Caco-2 (cell line): ENCODE data around the gene CARD9. TPM values are rescaled to one million over a fixed set of nuclear protein-coding genes. Genes with fewer than 3 reads are reported as not detected.

Source experiments
- BruUV-seq: library from RNA; stranded (reverse); fragments of 400-500 nt; replicated peaks from 2 replicates; lab custom pipeline; 2021; lab: Mats Ljungman, UMichigan
- CTCF ChIA-PET: fragments of 300-600 bp; sonication (Branson Sonifier 250); formaldehyde crosslinking; loops from one replicate; lab custom pipeline; 2022; ENCODE audit warnings: antibody characterized with exemption; lab: Charles Lee
- POLR2A ChIA-PET: fragments of 300-600 bp; sonication (Branson Sonifier 250); formaldehyde crosslinking; loops from one replicate; lab custom pipeline; 2022; ENCODE audit warnings: antibody characterized with exemption; lab: Charles Lee
- DNase-seq, 2 experiments: peaks; one replicate each; pipeline versions ENCODE4 v3.0.0 to v3.0.0-alpha.2; 2020 to 2022
- H3K27me3 ChIP-seq: replicated peaks from 2 replicates; pipeline ENCODE4 v1.6.0; 2011; ENCODE audit warnings: low read length; ENCODE audit not compliant: control insufficient read depth, insufficient read depth
- H3K36me3 ChIP-seq: 2 replicates; pipeline ENCODE4 v1.5.1; 2011; ENCODE audit warnings: low read length; ENCODE audit not compliant: control insufficient read depth, insufficient read depth
- H3K4me1 ChIP-seq: fragments of 250-450 bp; sonication (Bioruptor Pico); 2 replicates; pipeline ENCODE4 v1.5.1; 2020; ENCODE audit warnings: mild to moderate bottlenecking
- H3K4me3 ChIP-seq: 2 replicates; pipeline ENCODE4 v1.5.1; 2011; ENCODE audit warnings: low read depth, mild to moderate bottlenecking, control low read depth, low read length
- H3K9me3 ChIP-seq: fragments of 250-450 bp; sonication (Bioruptor Pico); 2 replicates; pipeline ENCODE4 v1.5.1; 2020; ENCODE audit warnings: mild to moderate bottlenecking, moderate library complexity
- H3K27ac Mint-ChIP-seq: one replicate; pipeline ENCODE4 v1.8.0; 2022; ENCODE audit warnings: mixed read lengths; ENCODE audit not compliant: unreplicated experiment
- H3K27me3 Mint-ChIP-seq: one replicate; pipeline ENCODE4 v1.8.0; 2022; ENCODE audit warnings: mixed read lengths; ENCODE audit not compliant: insufficient read depth, unreplicated experiment
- H3K36me3 Mint-ChIP-seq: one replicate; pipeline ENCODE4 v1.8.0; 2022; ENCODE audit warnings: mild to moderate bottlenecking, mixed read lengths; ENCODE audit not compliant: insufficient read depth, unreplicated experiment
- H3K4me1 Mint-ChIP-seq: one replicate; pipeline ENCODE4 v1.8.0; 2022; ENCODE audit warnings: low read depth, mixed read lengths; ENCODE audit not compliant: unreplicated experiment
- H3K4me3 Mint-ChIP-seq: one replicate; pipeline ENCODE4 v1.8.0; 2022; ENCODE audit warnings: mild to moderate bottlenecking, moderate library complexity, mixed read lengths; ENCODE audit not compliant: unreplicated experiment
- H3K9me3 Mint-ChIP-seq: one replicate; pipeline ENCODE4 v1.8.0; 2022; ENCODE audit warnings: mixed read lengths; ENCODE audit not compliant: unreplicated experiment
- intact Hi-C: fragments of 100-400 bp; cut with micrococcal nuclease; formaldehyde crosslinking; loops from one replicate; pipeline ENCODE4 v1.10.0; 2022; ENCODE audit not compliant: unreplicated experiment
- total RNA-seq: library from RNA; stranded (reverse); gene quantifications from 2 replicates; pipeline ENCODE4 v1.2.3, GENCODE V29; 2022
- TF ChIP-seq, protein P1 (sequence below), 2 experiments: fragments of 200-600 bp in 1 of 2; IDR thresholded peaks; 1 replicate in 1 of 2; 2 replicates in 1 of 2; pipeline versions ENCODE4 v1.5.1 to v1.8.0; 2011 to 2022; ENCODE audit warnings: antibody characterized with exemption in 1 of 2, control low read depth in 1 of 2, inconsistent platforms in 1 of 2, low read depth in 1 of 2, low read length in 1 of 2, mild to moderate bottlenecking in 1 of 2, moderate library complexity in 1 of 2; ENCODE audit not compliant: insufficient read depth in 1 of 2, severe bottlenecking in 1 of 2, unreplicated experiment in 1 of 2

The CARD9 gene
- total RNA-seq, 1 experiment from 2014 or later: 1.7 TPM

GRCh38 chr9:136317695-136318094 is 55.8 kb downstream of the CARD9 start:
- no peaks in the 10 kb centered on the region for H3K4me1 ChIP-seq
- H3K27ac Mint-ChIP-seq: no peak overlapping the region
- peaks cover 16% of the 10 kb centered on the region for H3K9me3 ChIP-seq
- BruUV-seq: no TSS peak
- TF ChIP-seq, protein P1, sequence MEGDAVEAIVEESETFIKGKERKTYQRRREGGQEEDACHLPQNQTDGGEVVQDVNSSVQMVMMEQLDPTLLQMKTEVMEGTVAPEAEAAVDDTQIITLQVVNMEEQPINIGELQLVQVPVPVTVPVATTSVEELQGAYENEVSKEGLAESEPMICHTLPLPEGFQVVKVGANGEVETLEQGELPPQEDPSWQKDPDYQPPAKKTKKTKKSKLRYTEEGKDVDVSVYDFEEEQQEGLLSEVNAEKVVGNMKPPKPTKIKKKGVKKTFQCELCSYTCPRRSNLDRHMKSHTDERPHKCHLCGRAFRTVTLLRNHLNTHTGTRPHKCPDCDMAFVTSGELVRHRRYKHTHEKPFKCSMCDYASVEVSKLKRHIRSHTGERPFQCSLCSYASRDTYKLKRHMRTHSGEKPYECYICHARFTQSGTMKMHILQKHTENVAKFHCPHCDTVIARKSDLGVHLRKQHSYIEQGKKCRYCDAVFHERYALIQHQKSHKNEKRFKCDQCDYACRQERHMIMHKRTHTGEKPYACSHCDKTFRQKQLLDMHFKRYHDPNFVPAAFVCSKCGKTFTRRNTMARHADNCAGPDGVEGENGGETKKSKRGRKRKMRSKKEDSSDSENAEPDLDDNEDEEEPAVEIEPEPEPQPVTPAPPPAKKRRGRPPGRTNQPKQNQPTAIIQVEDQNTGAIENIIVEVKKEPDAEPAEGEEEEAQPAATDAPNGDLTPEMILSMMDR (IDR thresholded peaks at IDR 0.05; ENCODE audit: insufficient read depth in 1 of 2, low read depth in 1 of 2, low read length in 1 of 2, severe bottlenecking in 1 of 2, unreplicated experiment in 1 of 2): no peak
- H3K36me3 Mint-ChIP-seq: peaks cover 12% of the 10 kb centered on the region
- H3K27me3 ChIP-seq: no peaks in the 10 kb centered on the region
- DNase-seq: no peak
- POLR2A ChIA-PET: no interaction called here
- no peaks in the 10 kb centered on the region for H3K4me1 Mint-ChIP-seq
- CTCF ChIA-PET: no interaction called here
- H3K9me3 Mint-ChIP-seq: peaks cover 24% of the 10 kb centered on the region
- no peaks in the 10 kb centered on the region for H3K27me3 Mint-ChIP-seq
- no peak overlapping the region for H3K4me3 Mint-ChIP-seq
- H3K4me3 ChIP-seq: no peak overlapping the region
- intact Hi-C loops: no loop called here
- no peaks in the 10 kb centered on the region for H3K36me3 ChIP-seq

- BruUV-seq: no TSS peak
- peaks cover 16% of the 10 kb centered on the region for H3K9me3 ChIP-seq
- Mint-ChIP-seq H3K4me1 (no peaks in the 10 kb centered on the region), H3K4me3 (no peak overlapping the region), H3K27me3 (no peaks in the 10 kb centered on the region), H3K27ac (no peak overlapping the region), H3K9me3 (peaks cover 24% of the 10 kb centered on the region), H3K36me3 (peaks cover 12% of the 10 kb centered on the region)
- no peaks in the 10 kb centered on the region for H3K27me3 ChIP-seq
- H3K36me3 ChIP-seq: no peaks in the 10 kb centered on the region
- intact Hi-C loops: no loop called here
- H3K4me3 ChIP-seq: no peak overlapping the region
- TF ChIP-seq, protein P1 (IDR thresholded peaks at IDR 0.05; ENCODE audit: insufficient read depth in 1 of 2, low read depth in 1 of 2, low read length in 1 of 2, severe bottlenecking in 1 of 2, unreplicated experiment in 1 of 2): no peak
- CTCF ChIA-PET: no interaction called here
- H3K4me1 ChIP-seq: no peaks in the 10 kb centered on the region
- DNase-seq: no peak
- POLR2A ChIA-PET: no interaction called here
These were observed 56.4 kb downstream of the CARD9 start for GRCh38 chr9:136316896-136317676.

DNA sequence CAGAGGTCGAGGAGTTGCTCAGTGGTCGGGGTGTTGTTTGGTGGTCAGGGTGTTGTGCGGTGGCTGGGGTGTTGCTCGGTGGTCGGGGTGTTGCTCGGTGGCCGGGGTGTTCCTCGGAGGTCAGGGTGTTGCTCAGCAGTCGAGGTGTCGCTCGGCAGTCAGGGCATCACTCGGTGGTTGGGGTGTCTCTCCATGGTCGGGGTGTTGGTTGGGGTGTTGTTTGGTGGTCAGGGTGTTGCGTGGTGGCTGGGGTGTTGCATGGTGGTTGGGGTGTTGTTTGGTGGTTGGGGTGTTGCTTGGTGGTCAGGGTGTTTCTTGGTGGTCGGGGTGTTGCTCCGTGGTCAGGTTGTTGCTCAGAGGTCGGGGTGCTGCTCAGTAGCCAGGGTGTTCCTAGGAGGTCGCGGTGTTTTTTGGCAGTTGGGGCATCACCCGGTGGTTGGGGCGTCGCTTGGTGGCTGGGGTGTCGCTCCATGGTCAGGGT is 57.2 kb downstream of the CARD9 start:
- Histone ChIP-seq H3K4me1 (no peaks in the 10 kb centered on the region), H3K4me3 (no peak overlapping the region), H3K36me3 (no peaks in the 10 kb centered on the region), H3K9me3 (peaks cover 16% of the 10 kb centered on the region), H3K27me3 (no peaks in the 10 kb centered on the region)
- H3K36me3 Mint-ChIP-seq: peaks cover 12% of the 10 kb centered on the region
- no peak overlapping the region for H3K27ac Mint-ChIP-seq
- no peaks in the 10 kb centered on the region for H3K27me3 Mint-ChIP-seq
- H3K4me3 Mint-ChIP-seq: no peak overlapping the region
- no peak for DNase-seq
- BruUV-seq: no TSS peak
- CTCF ChIA-PET: no interaction called here
- peaks cover 24% of the 10 kb centered on the region for H3K9me3 Mint-ChIP-seq
- TF ChIP-seq, protein P1 (IDR thresholded peaks at IDR 0.05; ENCODE audit: insufficient read depth in 1 of 2, low read depth in 1 of 2, low read length in 1 of 2, severe bottlenecking in 1 of 2, unreplicated experiment in 1 of 2): no peak
- intact Hi-C loops: no loop called here
- POLR2A ChIA-PET: no interaction called here
- no peaks in the 10 kb centered on the region for H3K4me1 Mint-ChIP-seq
